GM21447 (cell line): ENCODE measurements around the gene MCC.
A peak's percentile ranks its signal among the peaks of the same experiment; 100 is the strongest.

ENCODE experiments used
- ATAC-seq: cut with Tn5 transposase; IDR thresholded peaks from one replicate; pipeline ENCODE4 v1.9.1; 2021; ENCODE audit not compliant: unreplicated experiment

MCC gene

GRCh38 chr5:113329981-113330380, 158.3 kb downstream of the MCC start:
- ATAC-seq, result no peak

GRCh38 chr5:113325054-113325453, 163.2 kb downstream of the MCC start:
- no peak for ATAC-seq

GRCh38 chr5:113321276-113321675, 167.0 kb downstream of the MCC start:
- no peak for ATAC-seq

- peak; percentile 78 for ATAC-seq
Measured at GRCh38 chr5:113320273-113320780, 167.9 kb downstream of the MCC start.

- ATAC-seq, result no peak
Measured at GRCh38 chr5:113319256-113320053, 168.8 kb downstream of the MCC start.

GRCh38 chr5:113317636-113318035, 170.6 kb downstream of the MCC start:
- ATAC-seq, result no peak

- ATAC-seq, result no peak
Measured at GRCh38 chr5:113311301-113311700, 177.0 kb downstream of the MCC start.

- ATAC-seq, result no peak
Measured at GRCh38 chr5:113302120-113302519, 186.1 kb downstream of the MCC start.

GRCh38 chr5:113299591-113299990, 188.7 kb downstream of the MCC start:
- ATAC-seq, result no peak

- no peak for ATAC-seq
Measured at GRCh38 chr5:113296676-113297075, 191.6 kb downstream of the MCC start.

- ATAC-seq, result no peak
Measured at GRCh38 chr5:113295111-113295539, 193.1 kb downstream of the MCC start.

- peak; percentile 96 for ATAC-seq
Measured at GRCh38 chr5:113294311-113295110, 193.7 kb downstream of the MCC start.

- peak; percentile 42 for ATAC-seq
Measured at GRCh38 chr5:113293975-113294310, 194.3 kb downstream of the MCC start.

- ATAC-seq, result no peak
Measured at GRCh38 chr5:113293068-113293974, 194.9 kb downstream of the MCC start.

- no peak for ATAC-seq
Measured at GRCh38 chr5:113292462-113292861, 195.8 kb downstream of the MCC start.

GRCh38 chr5:113283558-113283957, 204.7 kb downstream of the MCC start:
- ATAC-seq, result no peak

GRCh38 chr5:113282472-113282871, 205.8 kb downstream of the MCC start:
- ATAC-seq, result no peak

GRCh38 chr5:113281194-113281593, 207.1 kb downstream of the MCC start:
- ATAC-seq, result no peak

GRCh38 chr5:113280541-113280940, 207.7 kb downstream of the MCC start:
- ATAC-seq, result no peak

GRCh38 chr5:113278976-113279375, 209.3 kb downstream of the MCC start:
- ATAC-seq, result no peak

GRCh38 chr5:113276493-113276892, 211.8 kb downstream of the MCC start:
- ATAC-seq, result no peak
